ENCODE results near the gene IRAK2.
"Not testable (repeated sequence)": the region's sequence is repeated elsewhere in the genome, so short reads cannot be mapped to it uniquely, and the experiment has no call there.

Gene IRAK2

GRCh38 chr3:10162185-10162584 is 2.5 kb upstream of the IRAK2 start:
- DNase-seq, result no peak

DNA sequence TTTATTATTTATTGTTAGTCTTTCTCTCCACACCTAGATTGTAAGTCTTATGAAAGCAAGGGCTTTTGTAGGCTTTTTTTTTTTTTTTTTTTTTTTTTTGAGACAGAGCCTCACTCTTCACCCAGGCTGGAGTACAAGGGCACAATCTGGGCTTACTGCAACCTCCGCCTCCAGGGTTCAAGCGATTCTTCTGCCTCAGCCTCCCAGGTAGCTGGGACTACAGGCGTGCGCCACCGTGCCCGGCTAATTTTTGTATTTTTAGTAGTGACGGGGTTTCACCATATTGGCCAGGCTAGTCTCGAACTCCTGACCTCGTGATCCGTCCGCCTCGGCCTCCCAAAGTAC is 546 bp upstream of the IRAK2 start:
- not testable (repeated sequence) for DNase-seq

- DNase-seq, result no peak
Observed at GRCh38 chr3:10166213-10166604, 1.5 kb downstream of the IRAK2 start.

- DNase-seq, result no peak
Observed at GRCh38 chr3:10169000-10169496, 4.3 kb downstream of the IRAK2 start.

DNA sequence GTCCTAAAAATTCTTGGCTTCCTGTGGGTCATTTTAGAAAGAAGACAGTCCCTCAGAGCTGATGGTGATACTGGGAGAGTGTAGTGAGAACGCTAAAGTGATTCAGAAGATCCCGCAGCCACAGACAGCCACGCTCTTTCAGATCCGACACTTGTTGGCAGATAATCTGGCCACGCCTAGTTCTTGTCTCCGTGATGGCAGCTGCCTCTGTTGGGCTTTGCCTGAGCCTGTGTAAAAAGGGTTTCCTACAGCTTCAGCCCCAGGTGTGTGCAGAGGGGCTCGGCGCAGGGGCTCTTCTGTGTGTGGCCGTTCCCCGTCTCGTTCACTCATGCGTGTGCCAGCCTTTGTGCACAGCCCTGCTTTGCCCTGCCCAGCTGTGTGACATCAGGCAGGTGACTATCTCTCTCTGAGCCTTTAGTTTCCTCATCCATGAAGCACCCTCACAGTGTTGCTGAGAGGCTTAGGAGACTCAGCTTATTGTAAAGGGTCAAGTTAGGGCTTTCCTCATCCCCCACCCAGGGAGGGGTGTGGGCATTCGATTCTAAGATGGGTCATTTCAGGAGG is 6.3 kb downstream of the IRAK2 start:
- peak; percentile 62 for DNase-seq

DNA sequence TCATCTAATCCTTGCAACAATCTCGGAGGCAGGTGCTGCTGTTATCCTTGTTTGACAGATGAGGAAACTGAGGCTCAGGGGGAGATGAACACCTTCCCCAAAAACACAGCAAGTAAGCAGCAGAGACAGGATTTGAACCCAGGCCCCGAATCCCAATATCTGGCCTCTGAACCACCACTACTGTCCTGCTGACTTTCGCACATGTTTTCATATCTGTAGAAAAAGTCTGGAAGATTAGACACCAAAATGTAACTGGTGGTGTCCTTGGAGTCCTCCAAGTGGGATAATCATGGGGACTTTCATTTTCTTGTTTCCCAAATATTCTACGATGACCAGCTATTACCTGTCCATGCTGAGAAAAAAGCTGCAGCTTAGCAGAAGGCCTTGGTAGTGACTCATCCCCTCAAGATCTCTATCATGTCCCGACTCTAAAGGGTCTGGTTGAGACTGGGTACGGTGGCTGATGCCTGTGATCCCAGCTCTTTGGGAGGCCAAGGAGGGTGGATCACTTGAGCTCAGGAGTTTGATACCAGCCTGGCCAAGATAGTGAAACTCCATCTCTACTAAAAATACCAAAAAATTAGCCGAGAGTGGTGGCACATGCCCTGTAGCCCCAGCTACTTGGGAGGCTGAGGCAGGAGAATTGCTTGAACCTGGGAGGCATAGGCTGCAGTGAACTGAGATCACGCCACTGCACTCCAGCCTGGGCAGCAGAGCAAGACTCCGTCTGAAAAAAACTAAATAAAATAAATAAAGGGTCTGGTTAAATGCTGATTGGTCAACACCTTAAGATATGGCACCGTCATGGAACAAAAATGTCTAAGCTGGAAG is 8.6 kb downstream of the IRAK2 start:
- DNase-seq, result no peak

GRCh38 chr3:10173926-10174435 is 9.3 kb downstream of the IRAK2 start:
- DNase-seq, result no peak

GRCh38 chr3:10175334-10175733 is 10.6 kb downstream of the IRAK2 start:
- not testable (repeated sequence) for DNase-seq

DNA sequence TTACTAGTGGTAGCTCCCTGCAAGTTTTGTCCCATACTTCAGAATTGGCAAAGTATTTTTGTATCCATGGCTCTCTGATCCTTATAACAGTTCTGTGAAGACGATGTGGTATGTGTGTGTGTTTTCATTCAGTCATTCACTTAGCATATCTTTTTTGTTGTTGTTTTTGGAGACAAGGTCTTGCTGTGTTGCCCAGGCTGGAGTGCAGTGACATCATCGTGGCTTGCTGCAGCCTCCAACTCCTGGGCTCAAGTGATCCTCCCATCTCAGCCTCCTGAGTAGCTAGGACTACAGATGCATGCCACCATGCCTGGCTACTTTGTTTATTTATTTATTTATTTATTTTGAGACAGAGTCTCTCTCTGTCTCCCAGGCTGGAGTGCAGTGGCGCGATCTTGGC is 11.4 kb downstream of the IRAK2 start:
- DNase-seq, result not testable (repeated sequence)

DNA sequence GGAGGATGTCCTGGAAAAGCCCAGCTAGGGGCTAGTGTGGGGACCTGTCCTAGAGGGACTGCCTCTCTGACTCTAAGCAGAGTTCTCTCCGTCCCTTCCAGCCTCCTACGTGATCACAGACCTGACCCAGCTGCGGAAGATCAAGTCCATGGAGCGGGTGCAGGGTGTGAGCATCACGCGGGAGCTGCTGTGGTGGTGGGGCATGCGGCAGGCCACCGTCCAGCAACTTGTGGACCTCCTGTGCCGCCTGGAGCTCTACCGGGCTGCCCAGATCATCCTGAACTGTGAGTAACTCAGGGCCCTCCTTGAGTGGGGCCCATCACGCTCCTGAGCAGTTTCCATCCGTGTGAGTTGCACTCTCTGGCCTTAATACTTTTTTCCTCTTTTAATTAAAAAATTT is 13.0 kb downstream of the IRAK2 start:
- no peak for DNase-seq

- DNase-seq, result no peak
Observed at GRCh38 chr3:10178892-10179291, 14.2 kb downstream of the IRAK2 start.

- DNase-seq, result no peak
Observed at GRCh38 chr3:10180289-10180688, 15.6 kb downstream of the IRAK2 start.

GRCh38 chr3:10180738-10181295 is 16.1 kb downstream of the IRAK2 start:
- no peak for DNase-seq

DNA sequence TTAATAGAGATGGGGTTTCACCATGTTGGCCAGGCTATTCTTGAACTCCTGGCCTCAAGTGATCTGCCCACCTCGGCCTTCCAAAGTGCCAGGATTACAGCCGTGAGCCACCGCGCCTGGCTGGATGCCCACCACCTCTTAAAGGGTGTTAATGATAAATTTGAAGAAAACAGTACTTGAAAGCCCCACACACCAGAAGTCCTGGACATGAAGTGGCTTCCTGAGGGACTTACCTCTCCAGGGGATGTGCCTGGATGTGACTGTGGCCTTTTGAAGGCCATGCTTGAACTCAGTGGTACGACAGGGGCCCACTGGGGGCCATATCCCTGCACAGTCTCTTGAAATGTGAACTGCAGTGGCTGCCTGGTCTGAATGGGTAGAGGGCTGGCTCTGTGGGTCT is 18.2 kb downstream of the IRAK2 start:
- no peak for DNase-seq

GRCh38 chr3:10184250-10184649 is 19.5 kb downstream of the IRAK2 start:
- no peak for DNase-seq

- DNase-seq, result no peak
Observed at GRCh38 chr3:10185804-10186762, 21.4 kb downstream of the IRAK2 start.

GRCh38 chr3:10187290-10187876 is 22.7 kb downstream of the IRAK2 start:
- no peak for DNase-seq

GRCh38 chr3:10187944-10188343 is 23.2 kb downstream of the IRAK2 start:
- DNase-seq, result peak; percentile 58

- no peak for DNase-seq
Observed at GRCh38 chr3:10188804-10189556, 24.3 kb downstream of the IRAK2 start.

DNA sequence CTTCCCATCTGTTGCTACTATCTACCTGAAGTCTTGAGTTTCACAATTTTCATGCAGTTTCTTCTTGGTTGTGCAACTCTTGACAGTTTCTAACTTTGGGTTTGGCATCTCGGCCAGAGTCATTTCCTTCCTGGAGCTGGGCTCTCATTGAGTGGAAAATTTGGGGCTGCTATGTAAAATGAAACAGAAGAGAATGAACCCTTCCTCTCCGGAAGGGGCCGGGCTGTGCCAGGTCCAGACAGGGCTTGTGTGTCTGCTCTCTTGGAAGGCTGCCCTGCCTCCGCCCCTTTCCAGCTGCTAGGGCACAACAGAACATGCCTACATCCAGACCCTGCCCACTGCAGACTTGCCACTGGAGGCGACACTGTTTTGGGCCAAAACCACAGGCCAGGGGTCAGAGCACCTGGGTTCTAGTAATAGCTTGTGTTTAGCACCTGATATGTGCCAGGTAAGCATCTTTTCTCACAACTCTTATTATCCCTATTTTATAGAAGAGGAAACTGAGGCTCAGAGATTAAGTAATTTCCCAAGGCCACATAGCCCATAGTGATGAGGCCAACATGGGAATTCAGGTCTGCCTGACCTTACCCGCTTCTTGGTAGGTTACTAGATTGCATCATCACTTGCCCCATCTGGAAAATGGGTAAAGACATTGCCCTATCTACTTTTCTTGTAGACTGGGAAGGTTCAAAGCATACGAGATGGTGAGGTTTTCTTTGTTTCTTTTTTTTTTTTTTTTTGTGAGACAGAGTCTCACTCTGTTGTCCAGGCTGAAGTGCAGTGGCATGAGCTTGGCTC is 25.0 kb downstream of the IRAK2 start:
- no peak for DNase-seq
